Right lobe of liver (tissue), 4 donors: ENCODE measurements around the gene GTSF1L.

Source experiments
- CTCF ChIP-seq, 4 donors: fragments of 200-600 bp in 3 of 4; fragments of 450-650 bp in 1 of 4; IDR thresholded peaks; one replicate each; pipeline versions ENCODE4 v1.5.1 to v1.8.0; 2016 to 2022; ENCODE audit warnings: antibody characterized with exemption in 4 of 4, mild to moderate bottlenecking in 2 of 4
- POLR2A ChIP-seq: fragments of 450-650 bp; IDR thresholded peaks from one replicate; pipeline ENCODE4 v1.6.1; 2017; ENCODE audit warnings: antibody characterized with exemption, mild to moderate bottlenecking
- donor health status: DM: no; HTN: no; CAD: no.
- donor health status: DM: no; HTN: no; CAD: no.
- donor health status: DM: no; HTN: yes; CAD: no.

GRCh38 chr20:43752561-43753301 is 25.9 kb upstream of the GTSF1L start:
- TF ChIP-seq CTCF (IDR thresholded peaks at IDR 0.05) (no peak), POLR2A (no peak)
